GM21576 (cell line): ENCODE results near the gene AIG1.
"Not testable (repeated sequence)": the region's sequence is repeated elsewhere in the genome, so short reads cannot be mapped to it uniquely, and the experiment has no call there.

Experiments used
- ATAC-seq: cut with Tn5 transposase; IDR thresholded peaks from one replicate; pipeline ENCODE4 v1.9.1; 2021; ENCODE audit warnings: mild to moderate bottlenecking, moderate library complexity; ENCODE audit not compliant: unreplicated experiment

Gene AIG1

GRCh38 chr6:143307760-143308159 lies 247.1 kb downstream of the AIG1 start:
- ATAC-seq: not testable (repeated sequence)

- no peak for ATAC-seq
These were observed 252.5 kb downstream of the AIG1 start for GRCh38 chr6:143313163-143313562.

GRCh38 chr6:143321491-143322086 lies 260.9 kb downstream of the AIG1 start:
- no peak for ATAC-seq

GRCh38 chr6:143322386-143322785 lies 261.7 kb downstream of the AIG1 start:
- no peak for ATAC-seq

- no peak for ATAC-seq
These were observed 263.2 kb downstream of the AIG1 start for GRCh38 chr6:143323729-143324470.

GRCh38 chr6:143325379-143326140 lies 264.9 kb downstream of the AIG1 start:
- ATAC-seq: no peak

- ATAC-seq: no peak
These were observed 268.2 kb downstream of the AIG1 start for GRCh38 chr6:143328876-143329275.

GRCh38 chr6:143329323-143329722 lies 268.6 kb downstream of the AIG1 start:
- no peak for ATAC-seq

- ATAC-seq: no peak
These were observed 270.7 kb downstream of the AIG1 start for GRCh38 chr6:143331362-143331761.

GRCh38 chr6:143332153-143332845 lies 271.6 kb downstream of the AIG1 start:
- no peak for ATAC-seq

- ATAC-seq: no peak
These were observed 272.4 kb downstream of the AIG1 start for GRCh38 chr6:143333081-143333480.

- ATAC-seq: no peak
These were observed 273.2 kb downstream of the AIG1 start for GRCh38 chr6:143333749-143334520.

GRCh38 chr6:143335865-143336264 lies 275.2 kb downstream of the AIG1 start:
- ATAC-seq: no peak

- ATAC-seq: no peak
These were observed 275.9 kb downstream of the AIG1 start for GRCh38 chr6:143336446-143337152.

GRCh38 chr6:143337201-143337949 lies 276.7 kb downstream of the AIG1 start:
- ATAC-seq: no peak

- no peak for ATAC-seq
These were observed 278.5 kb downstream of the AIG1 start for GRCh38 chr6:143339223-143339622.

- not testable (repeated sequence) for ATAC-seq
These were observed 284.8 kb downstream of the AIG1 start for GRCh38 chr6:143345477-143345876.

- no peak for ATAC-seq
These were observed 285.3 kb downstream of the AIG1 start for GRCh38 chr6:143346004-143346403.

- no peak for ATAC-seq
These were observed 287.8 kb downstream of the AIG1 start for GRCh38 chr6:143348531-143348930.
